WTC11 (cell line): ENCODE measurements around the gene ABI2. TPM values are rescaled to one million over a fixed set of nuclear protein-coding genes. Genes with fewer than 3 reads are reported as not detected.
"Not testable (repeated sequence)": the region's sequence is repeated elsewhere in the genome, so short reads cannot be mapped to it uniquely, and the experiment has no call there.

ENCODE experiments used
- ATAC-seq: fragments of 200-7000 bp; cut with Tn5 transposase; 2 replicates; pipeline ENCODE4 v1.10.0; 2021; ENCODE audit warnings: mild to moderate bottlenecking, moderate library complexity
- CTCF ChIA-PET: fragments of 300-600 bp; sonication (Branson Sonifier 250); formaldehyde crosslinking; loops from one replicate; lab custom pipeline; 2021; ENCODE audit warnings: antibody characterized with exemption; lab: Charles Lee
- POLR2A ChIA-PET: fragments of 350-600 bp; sonication (Branson Sonifier 250); formaldehyde crosslinking; loops from one replicate; lab custom pipeline; 2021; ENCODE audit warnings: antibody characterized with exemption; lab: Charles Lee
- DNase-seq: peaks from one replicate; pipeline ENCODE4 v3.0.0; 2021; ENCODE audit warnings: low spot score
- H3K27ac Mint-ChIP-seq: 2 replicates; pipeline ENCODE4 v1.8.0; 2021; ENCODE audit warnings: mixed read lengths
- H3K27me3 Mint-ChIP-seq: 2 replicates; pipeline ENCODE4 v1.8.0; 2021; ENCODE audit warnings: low read depth, mild to moderate bottlenecking, moderate library complexity, mixed read lengths
- H3K36me3 Mint-ChIP-seq: 2 replicates; pipeline ENCODE4 v1.8.0; 2021; ENCODE audit warnings: mixed read lengths
- H3K4me1 Mint-ChIP-seq: 2 replicates; pipeline ENCODE4 v1.8.0; 2022; ENCODE audit warnings: mixed read lengths
- H3K4me3 Mint-ChIP-seq: 2 replicates; pipeline ENCODE4 v1.8.0; 2021; ENCODE audit warnings: mild to moderate bottlenecking, moderate library complexity, mixed read lengths
- H3K9me3 Mint-ChIP-seq: 2 replicates; pipeline ENCODE4 v1.8.0; 2021; ENCODE audit warnings: mixed read lengths
- CBFB ChIP-seq: sonication (generic); formaldehyde crosslinking; IDR thresholded peaks from 2 replicates; pipeline ENCODE4 v1.8.1; 2022; ENCODE audit warnings: mild to moderate bottlenecking, low read depth, missing genetic modification reagents
- GRHL2 ChIP-seq: fragments of 250-450 bp; sonication (Bioruptor Pico); IDR thresholded peaks from 2 replicates; pipeline ENCODE4 v1.8.0; 2022; ENCODE audit warnings: mild to moderate bottlenecking, moderate library complexity; ENCODE audit not compliant: insufficient replicate concordance, severe bottlenecking
- HMGXB4 ChIP-seq: sonication (generic); formaldehyde crosslinking; IDR thresholded peaks from 2 replicates; pipeline ENCODE4 v1.8.1; 2023; ENCODE audit warnings: mild to moderate bottlenecking, moderate library complexity, missing genetic modification reagents
- JAZF1 ChIP-seq: fragments of 250-450 bp; sonication (Bioruptor Pico); IDR thresholded peaks from 2 replicates; pipeline ENCODE4 v1.9.0; 2021; ENCODE audit warnings: moderate library complexity, mild to moderate bottlenecking, inconsistent platforms
- JUN ChIP-seq: sonication (generic); formaldehyde crosslinking; IDR thresholded peaks from 2 replicates; pipeline ENCODE4 v1.8.0; 2023; ENCODE audit warnings: mild to moderate bottlenecking, missing genetic modification reagents
- NFYB ChIP-seq: sonication (generic); formaldehyde crosslinking; conservative IDR thresholded peaks from 2 replicates; pipeline ENCODE4 v1.8.0; 2022; ENCODE audit warnings: low read depth, missing genetic modification reagents
- NR2C2 ChIP-seq: sonication (generic); formaldehyde crosslinking; IDR thresholded peaks from 2 replicates; pipeline ENCODE4 v1.8.0; 2022; ENCODE audit warnings: mild to moderate bottlenecking, missing genetic modification reagents
- PREB ChIP-seq: sonication (generic); formaldehyde crosslinking; IDR thresholded peaks from 2 replicates; pipeline ENCODE4 v1.8.1; 2022; ENCODE audit warnings: mild to moderate bottlenecking, missing genetic modification reagents, moderate library complexity, borderline replicate concordance
- SMAD3 ChIP-seq: sonication (generic); formaldehyde crosslinking; IDR thresholded peaks from 2 replicates; pipeline ENCODE4 v1.8.0; 2022; ENCODE audit warnings: missing genetic modification reagents, mild to moderate bottlenecking, borderline replicate concordance
- SMAD4 ChIP-seq: sonication (generic); formaldehyde crosslinking; IDR thresholded peaks from 2 replicates; pipeline ENCODE4 v1.8.0; 2022; ENCODE audit warnings: mild to moderate bottlenecking, missing genetic modification reagents
- TEAD1 ChIP-seq: sonication (generic); formaldehyde crosslinking; IDR thresholded peaks from 2 replicates; pipeline ENCODE4 v1.8.0; 2022; ENCODE audit warnings: mild to moderate bottlenecking, missing genetic modification reagents
- ZNF219 ChIP-seq: sonication (generic); formaldehyde crosslinking; IDR thresholded peaks from 2 replicates; pipeline ENCODE4 v1.8.0; 2023; ENCODE audit warnings: missing genetic modification reagents, mild to moderate bottlenecking, borderline replicate concordance
- ZNF423 ChIP-seq: fragments of 250-450 bp; sonication (Bioruptor Pico); IDR thresholded peaks from 2 replicates; pipeline ENCODE4 v2.1.2; 2022; ENCODE audit warnings: mild to moderate bottlenecking, moderate library complexity
- total RNA-seq: library from RNA; stranded (reverse); gene quantifications from 3 replicates; pipeline ENCODE4 v1.2.3, GENCODE V29; 2021
- TF ChIP-seq, protein P1 (sequence below): fragments of 250-450 bp; sonication (Bioruptor Pico); IDR thresholded peaks from 2 replicates; pipeline ENCODE4 v1.9.0; 2021; ENCODE audit warnings: mild to moderate bottlenecking
- TF ChIP-seq, protein P2 (sequence below): fragments of 250-450 bp; sonication (Bioruptor Pico); IDR thresholded peaks from 2 replicates; pipeline ENCODE4 v2.1.2; 2022; ENCODE audit warnings: mild to moderate bottlenecking, moderate library complexity
- TF ChIP-seq, protein P3 (sequence below): sonication (generic); formaldehyde crosslinking; IDR thresholded peaks from 2 replicates; pipeline ENCODE4 v1.8.1; 2023; ENCODE audit warnings: mild to moderate bottlenecking, missing genetic modification reagents, borderline replicate concordance

The ABI2 gene
- total RNA-seq, 1 experiment from 2014 or later: 121 TPM

GRCh38 chr2:203341741-203342310 lies 13.6 kb downstream of the ABI2 start:
- ATAC-seq (no peak), DNase-seq (no peak)
- H3K4me1 Mint-ChIP-seq: peaks cover 28% of the 10 kb centered on the region
- no peak overlapping the region for H3K27ac Mint-ChIP-seq
- H3K4me3 Mint-ChIP-seq: no peak overlapping the region
- H3K36me3 Mint-ChIP-seq: peaks cover 15% of the 10 kb centered on the region
- ChIA-PET POLR2A (no interaction called here), CTCF (no interaction called here)
- no peak for TF ChIP-seq HMGXB4 (CRISPR knock-in tag)
- TF ChIP-seq SMAD4 (CRISPR knock-in tag): no peak
- TF ChIP-seq ZNF423: no peak
- TF ChIP-seq, protein P1, sequence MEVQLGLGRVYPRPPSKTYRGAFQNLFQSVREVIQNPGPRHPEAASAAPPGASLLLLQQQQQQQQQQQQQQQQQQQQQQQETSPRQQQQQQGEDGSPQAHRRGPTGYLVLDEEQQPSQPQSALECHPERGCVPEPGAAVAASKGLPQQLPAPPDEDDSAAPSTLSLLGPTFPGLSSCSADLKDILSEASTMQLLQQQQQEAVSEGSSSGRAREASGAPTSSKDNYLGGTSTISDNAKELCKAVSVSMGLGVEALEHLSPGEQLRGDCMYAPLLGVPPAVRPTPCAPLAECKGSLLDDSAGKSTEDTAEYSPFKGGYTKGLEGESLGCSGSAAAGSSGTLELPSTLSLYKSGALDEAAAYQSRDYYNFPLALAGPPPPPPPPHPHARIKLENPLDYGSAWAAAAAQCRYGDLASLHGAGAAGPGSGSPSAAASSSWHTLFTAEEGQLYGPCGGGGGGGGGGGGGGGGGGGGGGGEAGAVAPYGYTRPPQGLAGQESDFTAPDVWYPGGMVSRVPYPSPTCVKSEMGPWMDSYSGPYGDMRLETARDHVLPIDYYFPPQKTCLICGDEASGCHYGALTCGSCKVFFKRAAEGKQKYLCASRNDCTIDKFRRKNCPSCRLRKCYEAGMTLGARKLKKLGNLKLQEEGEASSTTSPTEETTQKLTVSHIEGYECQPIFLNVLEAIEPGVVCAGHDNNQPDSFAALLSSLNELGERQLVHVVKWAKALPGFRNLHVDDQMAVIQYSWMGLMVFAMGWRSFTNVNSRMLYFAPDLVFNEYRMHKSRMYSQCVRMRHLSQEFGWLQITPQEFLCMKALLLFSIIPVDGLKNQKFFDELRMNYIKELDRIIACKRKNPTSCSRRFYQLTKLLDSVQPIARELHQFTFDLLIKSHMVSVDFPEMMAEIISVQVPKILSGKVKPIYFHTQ (CRISPR knock-in tag): no peak
- TF ChIP-seq, protein P2, sequence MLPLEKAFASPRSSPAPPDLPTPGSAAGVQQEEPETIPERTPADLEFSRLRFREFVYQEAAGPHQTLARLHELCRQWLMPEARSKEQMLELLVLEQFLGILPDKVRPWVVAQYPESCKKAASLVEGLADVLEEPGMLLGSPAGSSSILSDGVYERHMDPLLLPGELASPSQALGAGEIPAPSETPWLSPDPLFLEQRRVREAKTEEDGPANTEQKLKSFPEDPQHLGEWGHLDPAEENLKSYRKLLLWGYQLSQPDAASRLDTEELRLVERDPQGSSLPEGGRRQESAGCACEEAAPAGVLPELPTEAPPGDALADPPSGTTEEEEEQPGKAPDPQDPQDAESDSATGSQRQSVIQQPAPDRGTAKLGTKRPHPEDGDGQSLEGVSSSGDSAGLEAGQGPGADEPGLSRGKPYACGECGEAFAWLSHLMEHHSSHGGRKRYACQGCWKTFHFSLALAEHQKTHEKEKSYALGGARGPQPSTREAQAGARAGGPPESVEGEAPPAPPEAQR (CRISPR knock-in tag): no peak
- no peak for TF ChIP-seq CBFB (CRISPR knock-in tag)
- no peak for TF ChIP-seq PREB
- H3K27me3 Mint-ChIP-seq: no peaks in the 10 kb centered on the region
- 0 out of 2 replicates have a peak, but pooled peaks cover 3% of the 10 kb centered on the region for H3K9me3 Mint-ChIP-seq

- POLR2A ChIA-PET, CTCF ChIA-PET, H3K27ac Mint-ChIP-seq, H3K27me3 Mint-ChIP-seq, H3K9me3 Mint-ChIP-seq, ATAC-seq, DNase-seq, H3K4me3 Mint-ChIP-seq: not testable (repeated sequence)
- H3K36me3 Mint-ChIP-seq: peaks cover 15% of the 10 kb centered on the region
- H3K4me1 Mint-ChIP-seq: peaks cover 30% of the 10 kb centered on the region
Observed at GRCh38 chr2:203342374-203342773, 14.2 kb downstream of the ABI2 start.

GRCh38 chr2:203344667-203345066 lies 16.5 kb downstream of the ABI2 start:
- ATAC-seq: no peak
- H3K9me3 Mint-ChIP-seq: 0 out of 2 replicates have a peak, but pooled peaks cover 3% of the 10 kb centered on the region
- H3K27me3 Mint-ChIP-seq: no peaks in the 10 kb centered on the region
- TF ChIP-seq SMAD3 (CRISPR knock-in tag) (no peak), ZNF219 (CRISPR knock-in tag) (no peak), GRHL2 (CRISPR knock-in tag) (no peak), TEAD1 (CRISPR knock-in tag) (no peak)
- ChIA-PET POLR2A (interaction anchor here (0.6 kb wide), 1 partner anchor 671 kb away, joined by 4 read pairs; no protein-coding TSS in a partner anchor), CTCF (interaction anchor here (0.7 kb wide), 1 partner anchor 8 kb away, joined by 3 read pairs; no protein-coding TSS in a partner anchor)
- H3K4me3 Mint-ChIP-seq: no peak overlapping the region
- peaks cover 15% of the 10 kb centered on the region for H3K36me3 Mint-ChIP-seq
- no peak for DNase-seq
- peaks cover 25% of the 10 kb centered on the region for H3K4me1 Mint-ChIP-seq
- H3K27ac Mint-ChIP-seq: 0 out of 2 replicates have a peak overlapping the region, but pooled peaks have one; percentile 12

DNA sequence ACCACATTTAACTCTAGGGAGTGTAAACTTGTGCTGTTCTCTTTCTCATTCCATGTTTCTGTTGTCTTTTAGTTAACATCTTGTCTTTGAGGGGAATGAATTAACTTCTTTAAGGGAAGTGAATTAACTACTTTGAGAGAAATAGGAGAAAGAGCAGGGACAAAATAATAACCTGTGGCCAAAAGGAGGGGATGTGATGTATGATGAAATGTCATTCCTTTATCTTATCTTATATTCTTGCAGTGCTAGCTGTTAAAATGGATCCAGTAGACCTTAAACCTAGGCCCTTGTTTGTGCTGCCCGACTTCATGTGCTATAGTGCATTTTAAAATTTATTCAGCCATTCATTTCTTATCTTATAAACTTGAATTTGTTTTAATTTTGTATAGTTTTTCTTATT lies 18.4 kb downstream of the ABI2 start:
- no peak for ATAC-seq
- no peak overlapping the region for H3K27ac Mint-ChIP-seq
- 0 out of 2 replicates have a peak, but pooled peaks cover 3% of the 10 kb centered on the region for H3K9me3 Mint-ChIP-seq
- CTCF ChIA-PET: no interaction called here
- no peak for DNase-seq
- no peaks in the 10 kb centered on the region for H3K27me3 Mint-ChIP-seq
- POLR2A ChIA-PET: no interaction called here
- peaks cover 15% of the 10 kb centered on the region for H3K36me3 Mint-ChIP-seq
- H3K4me3 Mint-ChIP-seq: no peak overlapping the region
- peaks cover 9% of the 10 kb centered on the region for H3K4me1 Mint-ChIP-seq
- no peak for TF ChIP-seq JUN (CRISPR knock-in tag)
- no peak for TF ChIP-seq JAZF1 (CRISPR knock-in tag)
- TF ChIP-seq NR2C2: no peak
- no peak for TF ChIP-seq SMAD3 (CRISPR knock-in tag)
- no peak for TF ChIP-seq TEAD1 (CRISPR knock-in tag)
- TF ChIP-seq, protein P3, sequence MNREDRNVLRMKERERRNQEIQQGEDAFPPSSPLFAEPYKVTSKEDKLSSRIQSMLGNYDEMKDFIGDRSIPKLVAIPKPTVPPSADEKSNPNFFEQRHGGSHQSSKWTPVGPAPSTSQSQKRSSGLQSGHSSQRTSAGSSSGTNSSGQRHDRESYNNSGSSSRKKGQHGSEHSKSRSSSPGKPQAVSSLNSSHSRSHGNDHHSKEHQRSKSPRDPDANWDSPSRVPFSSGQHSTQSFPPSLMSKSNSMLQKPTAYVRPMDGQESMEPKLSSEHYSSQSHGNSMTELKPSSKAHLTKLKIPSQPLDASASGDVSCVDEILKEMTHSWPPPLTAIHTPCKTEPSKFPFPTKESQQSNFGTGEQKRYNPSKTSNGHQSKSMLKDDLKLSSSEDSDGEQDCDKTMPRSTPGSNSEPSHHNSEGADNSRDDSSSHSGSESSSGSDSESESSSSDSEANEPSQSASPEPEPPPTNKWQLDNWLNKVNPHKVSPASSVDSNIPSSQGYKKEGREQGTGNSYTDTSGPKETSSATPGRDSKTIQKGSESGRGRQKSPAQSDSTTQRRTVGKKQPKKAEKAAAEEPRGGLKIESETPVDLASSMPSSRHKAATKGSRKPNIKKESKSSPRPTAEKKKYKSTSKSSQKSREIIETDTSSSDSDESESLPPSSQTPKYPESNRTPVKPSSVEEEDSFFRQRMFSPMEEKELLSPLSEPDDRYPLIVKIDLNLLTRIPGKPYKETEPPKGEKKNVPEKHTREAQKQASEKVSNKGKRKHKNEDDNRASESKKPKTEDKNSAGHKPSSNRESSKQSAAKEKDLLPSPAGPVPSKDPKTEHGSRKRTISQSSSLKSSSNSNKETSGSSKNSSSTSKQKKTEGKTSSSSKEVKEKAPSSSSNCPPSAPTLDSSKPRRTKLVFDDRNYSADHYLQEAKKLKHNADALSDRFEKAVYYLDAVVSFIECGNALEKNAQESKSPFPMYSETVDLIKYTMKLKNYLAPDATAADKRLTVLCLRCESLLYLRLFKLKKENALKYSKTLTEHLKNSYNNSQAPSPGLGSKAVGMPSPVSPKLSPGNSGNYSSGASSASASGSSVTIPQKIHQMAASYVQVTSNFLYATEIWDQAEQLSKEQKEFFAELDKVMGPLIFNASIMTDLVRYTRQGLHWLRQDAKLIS (CRISPR knock-in tag): no peak
- no peak for TF ChIP-seq NFYB
